GM10248 (cell line): ENCODE data around the gene KRTAP6-3.

ENCODE experiments used
- CTCF ChIA-PET: fragments of 300-600 bp; sonication (Branson Sonifier 250); formaldehyde crosslinking; extraction: SDS; loops from one replicate; lab custom pipeline; 2021; ENCODE audit warnings: antibody characterized with exemption; lab: Yijun Ruan, JAX
- POLR2A ChIA-PET: fragments of 350-650 bp; sonication (Branson Sonifier 250); formaldehyde crosslinking; extraction: SDS; loops from one replicate; lab custom pipeline; 2020; ENCODE audit warnings: antibody characterized with exemption; lab: Yijun Ruan, JAX
- DNase-seq: peaks from one replicate; pipeline ENCODE4 v3.0.0; 2012; ENCODE audit errors: extremely low spot score
- CTCF ChIP-seq: IDR thresholded peaks from 2 replicates; pipeline ENCODE4 v1.5.1; 2012; ENCODE audit warnings: mild to moderate bottlenecking, low read depth; ENCODE audit errors: extremely low read depth, missing control alignments, control extremely low read depth

KRTAP6-3 gene

DNA sequence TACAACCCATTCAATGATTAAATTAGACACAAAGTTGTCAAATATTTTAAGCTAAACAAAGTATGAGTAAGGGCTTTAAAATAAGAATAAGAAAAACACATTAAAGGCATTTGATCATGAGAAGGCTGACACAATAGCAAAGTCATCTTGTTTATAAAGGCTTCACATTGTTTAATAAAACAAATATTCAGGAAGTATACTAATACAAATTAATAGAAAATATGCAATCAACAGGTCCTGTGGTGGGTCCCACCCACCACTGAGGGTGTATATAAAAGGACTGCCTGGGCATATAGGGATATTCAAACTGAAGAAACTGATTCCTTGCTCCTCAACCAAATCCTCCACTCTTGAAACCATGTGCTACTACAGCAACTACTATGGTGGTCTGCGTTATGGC is 42.7 kb downstream of the KRTAP6-3 start, which contains the start of gene KRTAP20-2:
TSS of gene KRTAP20-2 (plus strand) at position 301 of the 400 bp plus-strand sequence. CDS start at position 359, 58 bp downstream.
- no peak for TF ChIP-seq CTCF
- DNase-seq = no peak
- CTCF ChIA-PET = no interaction called here
- POLR2A ChIA-PET = no interaction called here

GRCh38 chr21:30638686-30639085 is 46.4 kb downstream of the KRTAP6-3 start:
- ChIA-PET CTCF (no interaction called here), POLR2A (no interaction called here)
- DNase-seq = no peak

GRCh38 chr21:30642564-30642963 is 50.3 kb downstream of the KRTAP6-3 start, which contains the start of gene KRTAP20-3:
TSS of gene KRTAP20-3 (plus strand) at chr21:30642864.
- no peak for TF ChIP-seq CTCF
- ChIA-PET CTCF (no interaction called here), POLR2A (no interaction called here)
- DNase-seq = no peak

More at GRCh38 chr21:30638686-30639085, 46.4 kb downstream of the KRTAP6-3 start:
- no peak for TF ChIP-seq CTCF
